Inferior parietal cortex (tissue), 1 donor: ENCODE results near the gene NAP1L5.

Experiments
- DNase-seq: peaks from one replicate; pipeline ENCODE4 v3.0.0-alpha.2; 2016; ENCODE audit errors: extremely low spot score

Gene NAP1L5

GRCh38 chr4:88660446-88661294 is 37.0 kb downstream of the NAP1L5 start:
- no peak for DNase-seq

- DNase-seq: no peak
Observed at GRCh38 chr4:88659890-88660208, 37.8 kb downstream of the NAP1L5 start.

- peak; percentile 47 for DNase-seq
Observed at GRCh38 chr4:88659055-88659889, 38.4 kb downstream of the NAP1L5 start.

GRCh38 chr4:88655226-88655625 is 42.4 kb downstream of the NAP1L5 start:
- no peak for DNase-seq

- DNase-seq: no peak
Observed at GRCh38 chr4:88653371-88653946, 44.2 kb downstream of the NAP1L5 start.

GRCh38 chr4:88649716-88650115 is 47.9 kb downstream of the NAP1L5 start:
- DNase-seq: no peak

- DNase-seq: no peak
Observed at GRCh38 chr4:88646528-88647280, 50.9 kb downstream of the NAP1L5 start.

- DNase-seq: no peak
Observed at GRCh38 chr4:88645994-88646393, 51.6 kb downstream of the NAP1L5 start.
